Measurements from ENCODE around the gene KATNB1.
"Not testable (repeated sequence)": the region's sequence is repeated elsewhere in the genome, so short reads cannot be mapped to it uniquely, and the experiment has no call there.

Gene KATNB1

DNA sequence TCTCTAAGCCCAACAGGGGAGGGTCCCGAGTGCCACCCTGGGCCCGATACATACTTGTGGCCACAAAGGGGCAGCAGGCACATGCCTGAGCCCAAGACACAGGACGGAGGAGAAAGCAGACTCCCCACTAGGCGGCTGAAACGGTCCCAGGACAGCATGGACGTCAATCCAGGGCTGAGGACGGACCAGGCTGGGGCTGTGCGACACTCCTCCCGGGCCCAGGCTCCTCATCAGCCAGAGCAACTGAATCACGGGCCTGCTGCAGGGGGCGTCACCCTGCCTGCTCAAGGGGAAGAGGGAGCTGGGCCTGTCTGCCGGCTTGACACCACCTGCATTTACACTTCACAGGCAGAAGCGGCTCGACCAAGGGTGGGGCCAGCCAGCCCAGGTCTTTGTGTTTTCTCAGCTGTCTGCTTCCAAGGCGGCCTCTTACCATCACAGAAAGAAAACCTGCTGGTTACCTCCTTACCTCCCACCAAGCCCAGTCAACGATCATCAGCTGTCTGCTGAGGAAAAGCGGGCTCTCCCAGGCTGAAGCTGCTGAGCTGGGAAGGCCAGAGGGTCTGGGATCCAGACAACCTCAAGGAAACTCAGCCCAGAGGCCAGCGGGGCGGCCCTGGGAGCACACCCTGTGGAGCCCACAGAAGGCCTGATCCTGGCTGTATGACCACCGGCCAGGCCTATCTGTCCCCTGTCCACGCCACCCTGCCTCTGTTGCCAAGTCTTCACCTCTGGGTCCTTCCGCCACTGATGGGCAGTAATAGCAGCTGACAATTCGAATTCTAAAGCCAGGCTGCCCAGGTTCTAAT, 40.3 kb downstream of the KATNB1 start:
- peak; percentile 36 for DNase-seq

DNA sequence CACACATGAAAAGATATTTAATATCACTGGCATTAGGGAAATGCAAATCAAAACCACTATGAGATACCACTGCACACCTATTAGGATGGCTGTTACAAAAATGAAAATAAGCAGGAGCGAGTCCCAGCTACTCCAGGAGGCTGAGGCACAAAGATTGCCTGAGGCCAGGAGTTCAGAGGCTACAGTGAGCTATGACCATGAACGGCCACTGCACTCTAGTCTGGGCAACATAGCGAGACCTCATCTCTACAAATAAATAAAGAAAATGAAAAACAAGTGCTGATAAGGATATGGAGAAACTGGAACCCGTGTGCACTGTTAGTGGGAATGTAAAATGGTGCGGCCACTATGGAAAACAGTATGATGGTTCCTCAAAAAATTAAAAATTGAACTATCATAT, 43.1 kb downstream of the KATNB1 start:
- no peak for DNase-seq

DNA sequence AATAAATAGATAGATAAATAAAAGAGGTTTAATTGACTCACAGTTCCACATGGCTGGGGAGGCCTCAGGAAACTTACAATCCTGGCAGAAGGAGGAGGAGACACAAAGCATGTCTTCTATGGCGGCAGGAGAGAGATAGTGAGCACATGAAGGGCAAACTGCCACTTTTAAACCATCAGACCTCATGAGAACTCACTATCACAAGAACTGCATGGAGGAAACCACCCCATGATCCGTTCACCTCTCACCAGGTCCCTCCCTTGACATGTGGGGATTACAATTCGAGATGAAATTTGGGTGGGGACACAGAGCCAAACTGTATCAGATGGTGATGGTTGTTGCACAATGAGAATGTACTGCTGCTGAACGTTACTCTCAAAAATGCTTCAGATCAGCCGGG, 44.3 kb downstream of the KATNB1 start:
- DNase-seq = not testable (repeated sequence)

DNA sequence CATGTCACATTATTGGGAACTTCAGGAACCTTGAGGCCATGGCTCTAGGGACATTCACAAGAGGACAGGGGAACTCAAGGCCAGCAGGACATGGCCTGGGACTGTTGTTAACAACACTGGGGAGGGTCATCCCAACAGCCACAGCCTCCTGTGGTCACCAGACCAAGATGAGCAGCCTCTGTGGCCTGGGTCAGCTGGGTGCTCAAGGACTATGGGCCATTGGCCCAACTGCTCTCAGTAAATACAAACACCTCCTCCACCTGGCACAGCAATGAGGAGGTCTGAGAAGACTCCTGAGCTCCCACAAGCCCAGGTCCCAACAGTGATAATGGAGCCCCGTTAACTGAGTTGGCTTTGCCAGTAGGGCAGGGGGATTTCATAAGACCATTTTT, 45.8 kb downstream of the KATNB1 start:
- DNase-seq = no peak

DNA sequence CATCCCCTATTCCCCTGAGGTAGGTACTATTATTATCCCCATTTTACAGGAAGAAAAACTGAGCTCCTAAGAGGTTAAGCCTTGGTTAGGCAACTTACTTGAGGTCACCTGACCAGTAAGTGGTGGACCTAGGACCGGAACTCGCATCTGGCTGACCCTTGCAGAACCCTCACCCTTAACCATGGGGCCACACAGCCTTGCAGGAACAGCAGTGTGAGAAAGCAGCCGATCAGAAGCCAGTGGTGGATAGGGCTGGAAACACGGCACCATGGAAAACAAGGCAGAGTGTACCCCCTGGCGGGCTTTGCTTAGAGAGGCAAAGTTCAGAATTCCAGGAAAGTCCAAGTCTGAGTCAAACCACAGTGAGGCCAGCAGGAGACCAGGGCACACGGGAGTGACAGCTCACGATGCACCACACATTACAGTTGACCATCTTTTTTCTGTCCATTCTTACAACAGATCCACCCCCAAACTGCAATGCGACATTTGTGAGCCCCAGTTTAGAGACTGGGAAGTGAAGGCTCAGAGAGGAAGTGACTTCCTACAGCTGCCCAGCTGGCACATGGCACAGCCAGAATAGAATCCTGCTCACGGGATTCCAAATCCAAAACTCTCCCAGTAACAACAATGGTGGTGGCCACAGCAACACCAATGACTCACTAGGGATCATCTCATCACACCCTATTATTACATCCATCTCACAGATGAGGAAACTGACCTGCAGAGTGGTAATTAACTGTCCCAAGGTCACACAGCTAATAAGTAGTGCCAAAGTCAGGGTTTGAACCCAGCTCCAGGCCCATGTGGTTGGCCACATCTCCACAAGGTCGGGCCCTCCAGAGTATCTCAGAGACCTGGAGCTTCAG, 46.4 kb downstream of the KATNB1 start:
- DNase-seq = no peak

DNA sequence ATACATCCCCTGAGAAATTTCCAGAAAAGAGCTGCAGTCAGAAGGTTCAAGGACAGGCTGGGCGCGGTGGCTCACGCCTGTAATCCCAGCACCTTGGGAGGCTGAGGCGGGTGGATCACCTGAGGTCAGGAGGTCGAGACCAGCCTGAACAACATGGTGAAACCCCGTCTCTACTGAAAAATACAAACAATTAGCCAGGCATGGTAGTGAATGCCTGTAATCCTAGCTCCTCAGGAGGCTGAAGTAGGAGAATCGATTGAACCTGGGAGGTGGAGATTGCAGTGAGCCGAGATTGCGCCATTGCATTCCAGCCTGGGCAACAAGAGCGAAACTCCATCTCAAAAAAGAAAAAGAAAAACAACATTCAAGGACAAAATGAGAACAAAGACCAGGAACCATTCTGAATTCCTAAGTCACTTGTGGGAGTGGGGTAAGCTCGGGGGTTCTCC, 47.1 kb downstream of the KATNB1 start:
- DNase-seq = not testable (repeated sequence)

DNA sequence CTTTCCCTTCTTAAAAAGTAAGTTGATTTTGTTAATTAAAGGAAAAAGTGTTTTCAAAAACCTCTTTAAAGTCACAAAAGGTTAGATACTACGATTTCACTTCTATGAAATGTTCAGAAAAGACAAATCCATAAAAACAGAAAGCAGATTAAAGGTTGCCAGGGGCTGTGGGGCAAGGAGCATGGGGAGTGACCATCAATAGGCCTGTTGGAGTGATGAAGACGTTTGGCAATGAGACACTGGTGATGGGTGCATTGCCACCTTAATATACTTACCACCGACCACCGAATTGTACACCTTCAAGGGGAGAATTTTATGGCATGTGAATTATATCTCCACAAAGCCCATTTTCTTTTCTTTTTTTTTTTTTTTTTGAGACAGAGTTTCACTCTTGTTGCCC, 47.5 kb downstream of the KATNB1 start:
- no peak for DNase-seq

DNA sequence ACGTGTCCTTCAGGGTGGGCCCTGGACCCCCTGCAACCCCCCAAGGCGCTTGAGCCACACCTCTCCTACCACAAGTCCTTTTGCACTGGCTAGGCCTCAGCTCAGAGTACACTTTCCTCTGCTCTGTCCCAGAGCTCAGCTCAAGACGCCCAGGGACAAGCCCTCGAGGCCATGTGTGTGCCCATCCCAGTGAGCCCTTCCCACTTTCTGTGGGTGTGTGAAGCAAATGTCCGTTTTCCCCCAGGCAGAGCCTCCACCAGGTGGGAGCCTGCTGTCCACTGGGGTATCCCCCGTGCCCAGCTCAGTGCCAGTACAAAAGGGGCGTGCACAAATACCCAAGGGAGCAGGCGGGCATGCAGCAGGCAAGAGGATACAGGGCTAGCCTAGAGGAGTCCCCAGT, 48.3 kb downstream of the KATNB1 start:
- no peak for DNase-seq

DNA sequence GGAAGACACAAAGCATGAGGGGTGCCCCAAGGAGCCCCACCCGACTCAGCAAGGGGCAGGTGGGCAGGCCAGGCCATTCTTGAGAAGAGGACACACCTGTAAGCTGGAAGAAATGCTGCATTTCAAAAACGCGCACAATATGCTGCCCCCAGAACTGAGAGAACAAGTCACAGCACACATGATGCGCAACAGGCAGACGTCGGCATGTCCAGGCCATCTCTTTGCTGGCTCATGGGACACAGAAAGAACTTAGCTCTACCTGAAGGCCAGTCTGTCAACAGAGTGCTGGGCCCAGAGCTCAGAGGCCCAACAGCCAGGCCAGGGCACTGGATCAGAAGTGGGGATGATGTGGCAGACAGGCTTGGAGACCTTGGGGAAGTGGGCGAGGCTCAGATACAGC, 48.8 kb downstream of the KATNB1 start:
- DNase-seq = no peak

DNA sequence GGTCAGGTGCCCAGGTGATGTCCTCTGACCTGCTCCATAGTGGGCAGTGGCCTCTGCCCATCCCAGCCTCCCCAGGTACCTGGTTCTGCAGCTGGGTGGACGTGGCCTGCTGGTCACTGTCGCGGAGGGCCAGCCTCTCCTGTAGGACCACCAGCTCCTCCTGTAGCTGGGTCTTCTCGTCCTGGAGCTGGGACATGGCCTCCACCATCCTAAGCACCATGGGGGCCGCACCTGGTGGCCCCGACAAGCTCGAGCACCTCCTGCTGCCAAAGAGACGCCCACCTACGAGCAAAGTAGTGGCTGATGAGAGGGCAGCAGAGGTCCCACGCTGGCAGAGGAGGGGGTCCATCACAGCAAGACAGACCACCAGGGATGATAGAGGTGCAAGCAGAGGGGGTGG, 49.8 kb downstream of the KATNB1 start:
- DNase-seq = no peak

DNA sequence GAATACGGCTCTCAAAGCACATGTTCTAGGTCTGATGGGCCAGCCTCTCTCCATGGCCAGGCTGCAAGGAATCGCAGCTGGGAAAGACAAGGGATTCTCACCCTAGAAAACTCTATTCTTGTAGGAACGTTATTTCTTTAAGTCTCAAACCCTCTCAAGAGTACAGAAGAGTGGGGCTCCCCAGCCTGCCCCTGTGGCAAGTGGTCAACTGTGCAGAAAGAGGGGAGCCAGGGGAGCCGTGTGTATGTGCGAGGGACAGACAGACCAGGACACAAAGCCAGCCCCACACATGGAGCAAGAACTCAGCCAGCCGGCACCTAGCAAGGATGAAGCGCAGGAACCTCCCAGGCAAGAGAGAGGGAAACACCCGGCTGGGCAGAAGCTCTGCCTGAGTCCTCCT, 50.4 kb downstream of the KATNB1 start:
- no peak for DNase-seq

DNA sequence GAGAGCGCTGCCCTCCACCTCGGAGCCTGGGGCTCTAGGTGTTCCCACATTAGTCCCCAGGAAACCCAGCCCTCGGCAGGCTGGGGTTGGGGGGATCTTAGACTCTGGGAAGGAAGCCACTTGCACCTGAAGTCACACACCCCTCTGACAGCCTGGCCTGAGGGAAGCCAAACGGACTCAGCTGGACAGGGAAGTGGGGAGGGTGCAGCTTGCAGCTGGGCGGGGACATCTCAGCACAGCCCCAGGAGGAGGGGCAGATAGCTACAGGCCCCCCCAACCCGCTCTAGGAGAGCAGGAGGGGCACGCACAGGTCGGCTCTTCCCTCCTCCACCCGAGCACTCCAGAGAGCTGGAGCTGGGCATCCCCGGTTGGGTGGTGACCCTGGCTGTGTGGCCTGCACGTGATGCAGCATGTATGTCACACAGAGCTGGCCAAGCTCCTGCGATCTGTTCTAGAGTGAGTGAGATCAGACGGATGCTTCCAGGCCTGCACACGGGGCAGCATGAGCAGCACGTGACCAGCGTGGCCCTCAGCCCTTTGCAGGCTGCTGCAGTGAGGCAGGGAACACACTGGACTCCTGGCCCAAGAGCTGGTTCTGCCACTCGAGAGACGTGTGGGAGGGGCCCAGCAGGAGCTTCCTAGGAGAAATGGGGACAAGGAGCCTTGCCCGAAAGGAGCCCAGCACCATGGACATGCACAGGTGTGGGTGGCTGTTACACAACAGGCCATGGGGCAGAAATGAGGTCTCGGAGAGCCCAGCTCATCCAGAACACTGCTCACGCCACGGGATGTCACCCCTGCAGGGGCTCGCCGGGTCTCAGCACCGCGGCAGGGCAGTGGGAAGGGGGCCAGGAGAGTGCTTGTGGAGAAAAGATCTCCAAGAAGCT, 51.3 kb downstream of the KATNB1 start:
- DNase-seq = no peak

DNA sequence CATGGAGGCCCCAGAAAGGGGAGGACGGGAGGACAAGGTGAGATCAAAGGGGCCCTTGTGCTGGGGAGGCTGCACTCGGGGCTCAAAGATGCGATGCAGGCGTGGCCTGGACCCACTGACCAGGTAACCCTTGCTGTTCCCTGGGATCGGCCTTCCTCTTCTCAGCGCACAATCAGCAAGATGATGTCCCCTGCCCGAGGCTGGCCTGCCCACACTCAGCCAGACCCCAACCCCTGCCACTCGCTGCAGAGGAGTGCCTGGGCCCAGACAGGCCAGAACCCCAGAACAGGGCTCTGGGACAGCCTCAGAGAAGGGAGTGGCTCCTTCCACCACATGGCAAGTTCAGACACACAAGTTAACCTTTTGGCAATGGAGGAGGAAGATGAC, 51.9 kb downstream of the KATNB1 start:
- DNase-seq = no peak

DNA sequence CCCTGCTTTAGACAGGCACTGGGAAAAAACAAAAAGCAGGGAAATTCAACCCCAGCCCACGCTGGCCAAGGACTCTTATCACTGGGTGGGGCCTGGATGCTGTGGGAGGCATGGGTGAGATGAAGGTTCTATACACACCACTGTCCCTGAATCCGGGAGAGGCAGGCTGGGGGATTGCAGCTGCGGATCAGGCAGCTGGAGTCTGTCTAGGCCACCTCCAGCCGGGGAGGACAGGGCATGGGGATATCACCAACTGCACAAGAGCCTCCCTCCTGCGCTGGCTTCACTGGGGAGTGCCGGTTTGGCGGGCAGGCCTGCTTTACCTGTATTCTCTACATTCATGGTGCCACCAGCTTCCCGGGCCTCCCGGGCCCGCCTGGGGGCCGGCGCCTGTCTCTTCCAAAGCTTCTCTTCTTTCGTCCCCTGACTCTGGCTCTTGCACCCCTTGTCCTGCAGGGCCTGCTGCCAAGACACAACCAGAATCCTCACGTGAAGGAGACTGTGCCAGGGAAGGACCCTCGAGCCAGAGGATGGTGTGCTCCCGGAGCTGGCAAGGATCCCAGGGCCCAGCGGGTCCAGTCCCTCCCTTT, 52.8 kb downstream of the KATNB1 start:
- no peak for DNase-seq

DNA sequence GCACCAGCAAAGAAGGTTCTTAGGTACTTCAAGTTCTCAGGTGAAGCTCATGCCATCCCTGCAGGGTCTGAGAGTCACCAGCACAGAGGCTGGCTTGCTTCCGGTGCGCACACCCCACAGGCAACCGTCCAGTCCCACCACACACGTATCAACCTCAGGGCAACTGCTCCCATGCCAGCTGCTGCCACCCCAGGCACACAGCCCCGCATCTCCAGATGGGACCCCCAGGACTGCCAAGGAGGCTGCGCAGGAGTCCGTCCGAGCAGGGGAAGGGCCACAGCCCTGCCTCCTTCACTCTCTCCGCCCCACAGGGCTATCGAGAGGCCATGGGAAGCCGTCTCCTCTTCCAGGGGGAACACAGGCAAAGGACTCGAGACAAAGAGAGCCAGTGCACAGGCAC, 53.4 kb downstream of the KATNB1 start:
- no peak for DNase-seq

DNA sequence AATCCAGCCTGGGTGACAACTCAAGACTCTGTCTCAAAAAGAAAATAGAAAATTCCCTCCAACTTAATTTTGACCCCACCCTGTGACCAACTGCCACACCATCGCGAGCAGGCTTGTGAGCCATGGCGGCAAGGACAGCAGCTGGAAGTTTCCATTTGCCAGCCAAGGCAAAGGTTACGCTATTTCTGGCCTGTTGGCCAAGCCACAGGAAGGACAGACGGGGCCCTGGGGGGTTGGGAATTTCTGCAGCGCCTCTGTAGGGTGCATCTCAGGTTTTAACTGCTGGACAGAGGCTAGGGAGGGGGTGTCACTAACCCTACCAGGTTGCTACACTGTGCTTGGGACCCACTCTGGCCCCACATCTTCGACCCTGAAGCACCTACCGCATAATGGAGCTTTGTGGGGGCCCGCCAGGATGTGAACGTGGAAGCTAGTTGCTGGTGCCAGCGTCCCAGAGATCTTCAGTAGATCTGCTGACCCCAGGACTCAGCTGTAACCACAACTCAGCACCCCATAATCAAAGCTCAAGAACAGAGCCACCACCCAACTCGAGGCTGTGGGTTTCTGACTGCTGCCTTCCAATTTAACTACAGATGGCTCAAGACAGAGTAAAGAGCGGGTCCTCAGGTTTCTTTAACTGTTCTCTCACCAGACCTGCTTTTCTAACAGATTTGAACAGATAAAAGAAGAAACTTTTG, 55.8 kb downstream of the KATNB1 start:
- DNase-seq = no peak

DNA sequence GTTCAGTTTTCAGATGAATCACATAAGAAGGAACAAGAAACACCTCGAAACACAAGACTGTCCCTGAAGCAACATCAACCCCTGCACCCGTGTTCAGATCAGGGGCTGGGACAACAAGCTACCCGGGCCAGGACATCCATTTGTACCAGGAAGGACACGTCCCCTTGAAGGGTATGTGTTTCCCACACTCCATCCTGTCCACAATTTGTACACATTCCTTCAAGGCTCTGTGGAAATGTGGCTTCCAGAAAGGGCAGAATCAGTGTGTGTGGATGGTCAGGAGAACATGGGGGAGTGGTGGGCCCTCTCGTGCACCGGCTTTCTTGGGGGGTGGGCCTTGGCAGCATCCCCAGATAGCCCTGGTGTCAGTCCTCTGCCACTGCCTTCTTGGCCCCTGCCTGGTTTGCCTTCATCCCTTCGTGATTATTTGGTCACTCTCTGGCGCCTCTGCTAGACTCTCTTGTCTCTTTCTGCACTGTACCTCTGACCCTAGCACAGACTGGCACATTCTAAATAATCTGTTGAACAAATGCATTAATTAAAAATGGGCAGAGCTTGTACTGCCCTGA, 56.4 kb downstream of the KATNB1 start:
- DNase-seq = no peak

DNA sequence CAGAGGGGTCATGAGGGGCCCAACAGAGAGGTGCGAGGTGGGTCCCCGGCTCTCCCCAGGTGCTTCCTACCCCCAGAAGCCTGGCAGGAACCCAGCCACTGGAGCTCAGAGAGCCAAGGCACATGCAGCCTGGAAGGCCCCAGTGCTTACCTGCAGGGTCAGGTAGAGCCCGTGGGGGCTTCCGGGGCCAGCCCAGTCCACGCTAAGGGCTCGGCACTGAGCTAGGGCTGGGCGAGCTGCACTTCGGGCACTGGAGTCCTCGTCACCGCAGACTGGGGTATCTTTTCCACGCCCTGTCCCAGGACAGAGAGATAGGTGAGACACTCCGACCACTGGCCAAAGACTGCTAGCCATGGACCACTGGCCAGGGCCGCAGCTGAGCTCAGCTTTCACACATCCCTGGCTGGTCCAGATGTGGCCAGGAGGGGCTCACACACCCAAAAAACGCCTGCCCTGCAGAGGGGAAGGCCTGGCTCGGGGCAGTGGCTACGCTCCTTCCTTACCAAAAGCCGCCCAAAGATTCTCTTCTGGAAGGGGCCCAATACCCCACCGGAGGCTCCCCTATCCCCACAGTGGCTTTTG, 59.4 kb downstream of the KATNB1 start:
- no peak for DNase-seq

DNA sequence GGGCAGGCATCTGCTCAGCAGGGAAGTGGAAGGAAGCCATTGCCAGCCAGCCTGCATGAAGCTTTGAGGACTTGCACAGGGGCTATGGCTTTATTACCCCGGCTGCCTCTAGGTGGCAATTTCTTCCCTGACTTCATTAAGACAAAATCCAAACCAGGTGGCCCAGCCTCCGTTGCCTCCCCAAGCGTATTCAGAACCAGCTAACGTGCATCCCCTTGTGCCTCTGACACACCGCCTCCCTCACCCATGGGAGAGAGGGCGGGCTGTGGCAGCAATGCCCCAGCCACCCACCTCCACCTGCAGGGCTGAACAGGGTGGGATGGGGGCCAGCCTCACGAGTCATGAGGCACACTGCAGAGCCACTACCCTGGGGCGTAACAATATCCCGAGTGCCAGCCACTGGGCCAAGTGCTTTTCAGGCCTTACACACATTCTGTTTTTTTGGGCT, 59.9 kb downstream of the KATNB1 start:
- DNase-seq = no peak

DNA sequence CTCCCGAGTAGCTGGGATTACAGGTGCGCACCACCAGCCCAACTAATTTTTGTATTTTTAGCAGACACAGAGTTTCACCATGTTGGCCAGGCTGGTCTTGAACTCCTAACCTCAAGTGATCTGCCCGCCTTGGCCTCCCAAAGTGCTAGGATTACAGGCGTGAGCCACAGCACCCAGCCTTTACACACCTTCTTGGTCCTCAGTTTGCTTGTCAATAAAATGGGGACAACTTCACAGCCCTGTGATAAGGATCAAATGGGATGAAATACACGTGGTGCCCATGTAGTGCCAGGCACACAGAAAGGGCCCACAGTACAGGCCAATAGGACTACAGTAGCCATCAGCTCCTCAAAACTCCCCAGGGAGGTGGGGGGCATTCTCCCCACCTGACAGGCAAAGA, 60.4 kb downstream of the KATNB1 start:
- DNase-seq = not testable (repeated sequence)

DNA sequence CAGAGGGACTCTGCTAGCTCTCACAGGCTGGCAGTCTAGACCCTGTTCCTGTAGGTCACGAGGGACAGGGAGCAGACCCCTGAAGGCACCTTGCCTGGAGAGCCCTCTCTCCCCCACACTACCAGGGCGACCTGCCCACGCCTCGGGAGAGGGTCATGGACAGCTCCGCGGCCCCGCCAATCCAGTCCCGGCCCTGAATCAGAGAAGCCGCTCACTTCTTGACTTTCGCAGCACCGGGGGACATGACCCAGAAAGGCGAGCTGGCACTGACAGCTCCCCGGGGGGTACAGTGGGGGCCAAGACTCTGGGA, 61.6 kb downstream of the KATNB1 start:
- DNase-seq = no peak
